Testis (tissue), 3 donors: ENCODE measurements around the gene UBE2V1. TPM values are rescaled to one million over a fixed set of nuclear protein-coding genes. Genes with fewer than 3 reads are reported as not detected.

Experiments
- DNase-seq: peaks from one replicate; pipeline ENCODE4 v3.0.0-alpha.2; 2019
- H3K27ac ChIP-seq, 2 donors: fragments of 200-600 bp; sonication (generic); one replicate each; pipeline ENCODE4 v1.5.1; 2019
- H3K27me3 ChIP-seq: fragments of 200-600 bp; sonication (generic); one replicate; pipeline ENCODE4 v1.5.1; 2019
- H3K36me3 ChIP-seq: fragments of 200-600 bp; sonication (generic); one replicate; pipeline ENCODE4 v1.5.1; 2017; ENCODE audit warnings: low read depth; ENCODE audit errors: missing control alignments
- H3K4me1 ChIP-seq: fragments of 200-600 bp; sonication (generic); one replicate; pipeline ENCODE4 v1.5.1; 2019
- H3K4me3 ChIP-seq, 2 donors: fragments of 200-600 bp; sonication (generic); one replicate each; pipeline ENCODE4 v1.5.1; 2017 to 2019
- H3K9me3 ChIP-seq: fragments of 200-600 bp; sonication (generic); one replicate; pipeline ENCODE4 v1.5.1; 2017
- POLR2A ChIP-seq: fragments of 450-650 bp; IDR thresholded peaks from one replicate; pipeline ENCODE4 v1.6.1; 2017; ENCODE audit warnings: antibody characterized with exemption, mild to moderate bottlenecking, moderate library complexity
- WGBS, 2 donors: methylation state at CpG; one replicate each; pipeline ENCODE4 v1.1.5; 2018; 5-methylcytosine and 5-hydroxymethylcytosine counted together
- intact Hi-C: fragments of 100-400 bp; cut with DNase I; formaldehyde crosslinking; loops from one replicate; pipeline ENCODE4 v1.15.1; 2023; ENCODE audit warnings: low total_unique reads
- polyA plus RNA-seq: library from polyadenylated mRNA; stranded (reverse); fragments of 350-450 nt; fragmentation: Illumina TruSeq; extraction: RNeasy Lipid Tissue Mini Kit (QIAGEN cat#74804); gene quantifications from one replicate; pipeline ENCODE4 v1.2.3, GENCODE V29; 2014; ENCODE audit warnings: low read depth, low replicate concordance; ENCODE audit not compliant: insufficient read depth
- total RNA-seq, 2 donors: library from RNA; depleted of rRNA; stranded (reverse); fragments of >200 nt; gene quantifications; one replicate each; pipeline ENCODE4 v1.2.3, GENCODE V29; 2016
- TF ChIP-seq, protein P1 (sequence below), 3 experiments: fragments of 450-650 bp in 2 of 3; fragments of 200-600 bp in 1 of 3; sonication (generic) in 1 of 3; IDR thresholded peaks; one replicate each; pipeline ENCODE4 v1.5.1; 2016 to 2019; ENCODE audit warnings: antibody characterized with exemption in 3 of 3, mild to moderate bottlenecking in 2 of 3, moderate library complexity in 1 of 3

The UBE2V1 gene
- total and polyA plus RNA-seq, 3 donors from 2014 or later: 78.1 to 121 (median 80.5) TPM

DNA sequence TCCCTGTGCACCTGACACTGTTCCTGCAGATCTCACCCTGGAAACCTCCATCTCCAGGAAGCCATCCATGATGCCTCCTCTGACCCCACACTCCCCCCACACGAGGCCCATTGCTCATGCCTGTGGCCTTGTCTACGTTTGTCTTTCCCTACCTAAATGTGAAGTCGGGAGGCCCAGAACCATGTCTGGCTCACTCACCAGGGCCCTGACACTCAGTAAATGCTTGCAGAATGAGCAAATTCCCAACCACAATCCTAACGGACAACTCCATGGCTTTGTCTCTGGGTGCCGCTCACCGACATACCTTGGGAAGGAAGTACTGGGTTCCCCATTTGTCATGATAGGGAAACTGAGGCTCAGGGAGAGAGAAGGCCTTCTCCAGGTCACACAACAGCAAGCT lies 33.3 kb upstream of the UBE2V1 start:
- 76 to 98% methylated on average over 2 to 6 of the region's 6 CpGs for WGBS, 2 donors
- H3K27ac ChIP-seq: no peak overlapping the region
- no peak overlapping the region for H3K4me3 ChIP-seq
- H3K27me3 ChIP-seq: no peaks in the 10 kb centered on the region
- H3K9me3 ChIP-seq: no peaks in the 10 kb centered on the region
- intact Hi-C loops: no loop called here
- TF ChIP-seq POLR2A: no peak
- TF ChIP-seq, protein P1, sequence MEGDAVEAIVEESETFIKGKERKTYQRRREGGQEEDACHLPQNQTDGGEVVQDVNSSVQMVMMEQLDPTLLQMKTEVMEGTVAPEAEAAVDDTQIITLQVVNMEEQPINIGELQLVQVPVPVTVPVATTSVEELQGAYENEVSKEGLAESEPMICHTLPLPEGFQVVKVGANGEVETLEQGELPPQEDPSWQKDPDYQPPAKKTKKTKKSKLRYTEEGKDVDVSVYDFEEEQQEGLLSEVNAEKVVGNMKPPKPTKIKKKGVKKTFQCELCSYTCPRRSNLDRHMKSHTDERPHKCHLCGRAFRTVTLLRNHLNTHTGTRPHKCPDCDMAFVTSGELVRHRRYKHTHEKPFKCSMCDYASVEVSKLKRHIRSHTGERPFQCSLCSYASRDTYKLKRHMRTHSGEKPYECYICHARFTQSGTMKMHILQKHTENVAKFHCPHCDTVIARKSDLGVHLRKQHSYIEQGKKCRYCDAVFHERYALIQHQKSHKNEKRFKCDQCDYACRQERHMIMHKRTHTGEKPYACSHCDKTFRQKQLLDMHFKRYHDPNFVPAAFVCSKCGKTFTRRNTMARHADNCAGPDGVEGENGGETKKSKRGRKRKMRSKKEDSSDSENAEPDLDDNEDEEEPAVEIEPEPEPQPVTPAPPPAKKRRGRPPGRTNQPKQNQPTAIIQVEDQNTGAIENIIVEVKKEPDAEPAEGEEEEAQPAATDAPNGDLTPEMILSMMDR (IDR thresholded peaks at IDR 0.05): no peak
- no peaks in the 10 kb centered on the region for H3K4me1 ChIP-seq
- no peak for DNase-seq
- H3K36me3 ChIP-seq: no peaks in the 10 kb centered on the region

DNA sequence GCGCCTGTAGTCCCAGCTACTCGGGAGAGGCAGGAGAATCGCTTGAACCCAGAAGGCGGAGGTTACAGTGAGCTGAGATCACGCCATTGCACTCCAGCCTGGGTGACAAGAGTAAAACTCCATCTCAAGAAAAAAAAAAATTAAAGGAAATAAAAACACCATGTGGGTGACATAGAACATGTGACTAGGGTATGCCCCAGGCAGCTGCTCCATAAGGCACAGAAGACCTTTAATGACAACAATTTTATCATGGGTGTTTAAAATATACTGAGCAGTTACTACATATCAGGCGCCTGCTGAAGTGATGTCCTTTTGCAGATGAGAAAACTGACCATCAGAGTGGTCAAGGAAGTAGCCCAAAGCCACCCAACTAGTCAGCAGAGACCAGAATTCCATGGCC lies 32.6 kb upstream of the UBE2V1 start:
- Histone ChIP-seq H3K36me3 (no peaks in the 10 kb centered on the region), H3K27ac (no peak overlapping the region), H3K4me3 (no peak overlapping the region), H3K27me3 (no peaks in the 10 kb centered on the region), H3K9me3 (no peaks in the 10 kb centered on the region), H3K4me1 (no peaks in the 10 kb centered on the region)
- TF ChIP-seq, protein P1 (IDR thresholded peaks at IDR 0.05): no peak
- TF ChIP-seq POLR2A: no peak
- WGBS, 2 donors: 91% methylated on average over 6 of the region's 6 CpGs
- no peak for DNase-seq
- intact Hi-C loops: no loop called here

DNA sequence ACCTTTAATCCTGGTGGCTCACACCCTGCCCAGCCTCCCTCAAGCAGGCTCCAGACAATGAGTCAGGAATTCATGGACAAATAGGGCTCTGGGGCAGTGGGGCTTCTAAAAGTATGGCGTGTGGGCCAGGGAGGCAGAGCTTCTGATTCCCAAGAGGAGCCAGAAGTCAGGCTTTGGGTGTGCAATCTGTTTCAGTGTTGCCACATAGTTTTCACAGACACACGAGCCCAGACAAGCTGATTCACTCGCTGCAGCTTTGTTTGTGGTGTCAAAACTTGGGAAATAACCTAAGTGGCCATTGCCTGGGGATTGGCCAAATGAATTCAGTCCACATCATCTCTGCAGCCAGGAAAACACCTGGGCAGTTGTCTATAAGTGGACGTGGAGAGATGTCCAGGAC lies 31.4 kb upstream of the UBE2V1 start:
- H3K4me3 ChIP-seq: no peak overlapping the region
- peaks cover 5% of the 10 kb centered on the region for H3K4me1 ChIP-seq
- H3K27ac ChIP-seq: no peak overlapping the region
- TF ChIP-seq, protein P1 (IDR thresholded peaks at IDR 0.05): no peak
- TF ChIP-seq POLR2A: no peak
- DNase-seq: no peak
- 70 to 71% methylated on average over 4 of the region's 4 CpGs for WGBS, 2 donors
- intact Hi-C loops: no loop called here
- no peaks in the 10 kb centered on the region for H3K36me3 ChIP-seq
- H3K9me3 ChIP-seq: no peaks in the 10 kb centered on the region
- H3K27me3 ChIP-seq: no peaks in the 10 kb centered on the region

- 83 to 89% methylated on average over 6 of the region's 6 CpGs for WGBS, 2 donors
- Histone ChIP-seq H3K27ac (no peak overlapping the region), H3K36me3 (no peaks in the 10 kb centered on the region)
These were observed 29.9 kb upstream of the UBE2V1 start for GRCh38 chr20:50142812-50143211.

More at GRCh38 chr20:50142812-50143211, 29.9 kb upstream of the UBE2V1 start:
- intact Hi-C loops: no loop called here
- H3K9me3 ChIP-seq: no peaks in the 10 kb centered on the region
- no peak overlapping the region for H3K4me3 ChIP-seq
- H3K4me1 ChIP-seq: peaks cover 21% of the 10 kb centered on the region
- no peak for TF ChIP-seq POLR2A
- TF ChIP-seq, protein P1 (IDR thresholded peaks at IDR 0.05): no peak
- no peaks in the 10 kb centered on the region for H3K27me3 ChIP-seq
- DNase-seq: no peak
